GM12864 (cell line): ENCODE results near the gene COL6A3.

ENCODE experiments used
- DNase-seq: peaks from one replicate; pipeline ENCODE4 v3.0.0-alpha.2; 2011; ENCODE audit warnings: low read depth
- H3K4me3 ChIP-seq: 2 replicates; pipeline ENCODE4 v1.5.1; 2011; ENCODE audit warnings: mild to moderate bottlenecking, low read depth, low read length, control low read depth
- CTCF ChIP-seq: IDR thresholded peaks from 2 replicates; pipeline ENCODE4 v1.5.1; 2011; ENCODE audit warnings: low read depth, mild to moderate bottlenecking, moderate library complexity, low read length, control low read depth, inconsistent platforms; ENCODE audit errors: missing control alignments

The COL6A3 gene

GRCh38 chr2:237448626-237449025, 34.7 kb upstream of the COL6A3 start:
- no peak for DNase-seq
- TF ChIP-seq CTCF, result no peak
- H3K4me3 ChIP-seq, result no peak overlapping the region

- no peak overlapping the region for H3K4me3 ChIP-seq
- no peak for TF ChIP-seq CTCF
- DNase-seq, result no peak
Measured at GRCh38 chr2:237448171-237448570, 34.2 kb upstream of the COL6A3 start.

GRCh38 chr2:237447496-237447895, 33.5 kb upstream of the COL6A3 start:
- no peak overlapping the region for H3K4me3 ChIP-seq
- no peak for DNase-seq
- TF ChIP-seq CTCF, result no peak

GRCh38 chr2:237446338-237446665, 32.3 kb upstream of the COL6A3 start:
- TF ChIP-seq CTCF, result no peak
- H3K4me3 ChIP-seq, result no peak overlapping the region
- no peak for DNase-seq

- H3K4me3 ChIP-seq, result no peak overlapping the region
- TF ChIP-seq CTCF, result no peak
- DNase-seq, result no peak
Measured at GRCh38 chr2:237445611-237446337, 31.8 kb upstream of the COL6A3 start.

- DNase-seq, result no peak
- TF ChIP-seq CTCF, result no peak
- H3K4me3 ChIP-seq, result no peak overlapping the region
Measured at GRCh38 chr2:237444071-237444470, 30.1 kb upstream of the COL6A3 start.

- no peak overlapping the region for H3K4me3 ChIP-seq
- TF ChIP-seq CTCF, result no peak
- no peak for DNase-seq
Measured at GRCh38 chr2:237441605-237442274, 27.8 kb upstream of the COL6A3 start.
